ENCODE measurements around the gene PSORS1C2. TPM values are rescaled to one million over a fixed set of nuclear protein-coding genes. Genes with fewer than 3 reads are reported as not detected.

PSORS1C2 gene
- total RNA-seq, 1 experiment from 2014 or later = 0.33 TPM

GRCh38 chr6:31115941-31116560, 22.8 kb downstream of the PSORS1C2 start:
- H2BK20ac ChIP-seq (ENCODE audit: low read depth, low read length, poor library complexity, severe bottlenecking) = no peak overlapping the region
- Mint-ChIP-seq H3K36me3 (ENCODE audit: insufficient read depth in 1 of 3, low read depth in 3 of 3) (no peaks in the 10 kb centered on the region), H3K4me1 (peaks cover 32 to 41% of the 10 kb centered on the region in 2 experiments), H3K9me3 (no peaks in the 10 kb centered on the region), H3K4me3 (no peak overlapping the region), H3K27me3 (ENCODE audit: low read depth) (peaks cover 44% of the 10 kb centered on the region), H3K27ac (peak overlapping the region in 1 of 3 experiments; percentile 55; a peak in 2 of 7 replicates)
- no peak overlapping the region for H3K27ac ChIP-seq (ENCODE audit: insufficient read length, low read depth, low read length)
- TF ChIP-seq CTCF (conservative IDR thresholded peaks at IDR 0.05) = no peak
- no peak overlapping the region for H4K8ac ChIP-seq (replicated peaks; ENCODE audit: insufficient read length, low read depth, low read length)
- DNase-seq = no peak
- H3K4me1 ChIP-seq (ENCODE audit: insufficient read depth, low read length) = 0 out of 2 replicates have a peak, but pooled peaks cover 7% of the 10 kb centered on the region
- no peak overlapping the region for H3K9ac ChIP-seq (ENCODE audit: extremely low read depth, insufficient read length, low read length)
- H2BK120ac ChIP-seq (ENCODE audit: low read depth, low read length, poor library complexity, severe bottlenecking) = no peak overlapping the region
- H3K27me3 ChIP-seq (ENCODE audit: insufficient read depth, low read length) = no peaks in the 10 kb centered on the region
- H2BK15ac ChIP-seq (ENCODE audit: low read depth, low read length) = no peak overlapping the region
- no peak overlapping the region for H3T11ph ChIP-seq (ENCODE audit: low read length)
- no peak overlapping the region for H2AK5ac ChIP-seq (ENCODE audit: insufficient read length, low read length)
- H3K9me3 ChIP-seq (ENCODE audit: control insufficient read depth, low read depth, low read length) = no peaks in the 10 kb centered on the region
- no peak overlapping the region for H3K4me2 ChIP-seq (ENCODE audit: insufficient read depth, insufficient read length, low read length)
- H3K23me2 ChIP-seq (ENCODE audit: insufficient read length, low read depth, low read length, poor library complexity, severe bottlenecking) = no peaks in the 10 kb centered on the region
- H2BK5ac ChIP-seq (ENCODE audit: insufficient read length, low read length) = no peak overlapping the region
- no peak overlapping the region for H3K23ac ChIP-seq (ENCODE audit: insufficient read length, low read depth, low read length)
- no CpG with 5 or more reads among the region's 12 CpGs for WGBS (ENCODE audit: extremely low coverage, insufficient read length, low lambda C conversion rate)
- H2AFZ ChIP-seq (ENCODE audit: low read length) = no peak overlapping the region
- no peak overlapping the region for H2BK12ac ChIP-seq (ENCODE audit: insufficient read length, low read depth, low read length)
- H3K14ac ChIP-seq (ENCODE audit: insufficient read depth, low read length) = no peak overlapping the region
- H4K20me1 ChIP-seq (ENCODE audit: control insufficient read depth, insufficient read depth, insufficient read length) = no peaks in the 10 kb centered on the region
- H3K79me1 ChIP-seq (ENCODE audit: insufficient read depth, low read depth, low read length, poor library complexity, severe bottlenecking) = no peaks in the 10 kb centered on the region
- H3K56ac ChIP-seq (ENCODE audit: insufficient read length, low read depth, low read length) = no peak overlapping the region
- H4K91ac ChIP-seq (ENCODE audit: insufficient read length, low read depth, low read length) = no peak overlapping the region
- no peak overlapping the region for H4K5ac ChIP-seq (ENCODE audit: insufficient read length, low read depth, low read length)
- no peaks in the 10 kb centered on the region for H3K79me2 ChIP-seq (ENCODE audit: insufficient read depth, low read length)
- no peak overlapping the region for H3K18ac ChIP-seq (ENCODE audit: insufficient read length, low read depth, low read length)
- no peak overlapping the region for H3K4ac ChIP-seq (ENCODE audit: low read depth, low read length)
